Mammary epithelial cell (primary cell): Measurements from ENCODE around the gene BCL2A1.

Experiments
- EZH2 ChIP-seq: IDR thresholded peaks from 2 replicates; pipeline ENCODE4 v1.6.1; 2012; ENCODE audit warnings: low read length, inconsistent platforms, borderline replicate concordance
- TF ChIP-seq, protein P1 (sequence below), 2 donors: IDR thresholded peaks in 1 of 2; conservative IDR thresholded peaks in 1 of 2; 2 replicates each; pipeline ENCODE4 v1.5.1; 2011 to 2012; ENCODE audit warnings: inconsistent platforms in 2 of 2, low read length in 2 of 2, mild to moderate bottlenecking in 2 of 2, control low read depth in 1 of 2, low read depth in 1 of 2; ENCODE audit not compliant: insufficient read depth in 1 of 2; ENCODE audit errors: extremely low read depth in 1 of 2

DNA sequence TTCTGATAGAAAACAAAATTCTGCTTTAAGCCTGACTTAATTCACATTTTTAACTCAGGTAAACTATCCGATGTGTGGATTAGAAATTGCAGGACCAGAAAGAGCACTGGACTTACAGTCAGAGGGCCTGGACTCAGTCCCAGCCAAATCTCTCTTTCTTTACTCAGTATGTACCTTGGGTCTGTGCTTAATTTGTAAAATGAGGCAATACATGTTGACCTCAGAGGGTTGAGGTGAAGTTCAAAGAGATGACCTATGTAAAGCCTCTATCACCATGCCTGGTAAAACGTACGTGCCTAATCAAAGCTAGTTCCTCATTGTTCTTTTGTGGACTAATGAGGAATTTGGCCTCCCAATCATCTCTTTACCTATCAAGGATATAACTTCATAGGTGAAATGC lies 1.9 kb upstream of the BCL2A1 start:
- TF ChIP-seq, protein P1, sequence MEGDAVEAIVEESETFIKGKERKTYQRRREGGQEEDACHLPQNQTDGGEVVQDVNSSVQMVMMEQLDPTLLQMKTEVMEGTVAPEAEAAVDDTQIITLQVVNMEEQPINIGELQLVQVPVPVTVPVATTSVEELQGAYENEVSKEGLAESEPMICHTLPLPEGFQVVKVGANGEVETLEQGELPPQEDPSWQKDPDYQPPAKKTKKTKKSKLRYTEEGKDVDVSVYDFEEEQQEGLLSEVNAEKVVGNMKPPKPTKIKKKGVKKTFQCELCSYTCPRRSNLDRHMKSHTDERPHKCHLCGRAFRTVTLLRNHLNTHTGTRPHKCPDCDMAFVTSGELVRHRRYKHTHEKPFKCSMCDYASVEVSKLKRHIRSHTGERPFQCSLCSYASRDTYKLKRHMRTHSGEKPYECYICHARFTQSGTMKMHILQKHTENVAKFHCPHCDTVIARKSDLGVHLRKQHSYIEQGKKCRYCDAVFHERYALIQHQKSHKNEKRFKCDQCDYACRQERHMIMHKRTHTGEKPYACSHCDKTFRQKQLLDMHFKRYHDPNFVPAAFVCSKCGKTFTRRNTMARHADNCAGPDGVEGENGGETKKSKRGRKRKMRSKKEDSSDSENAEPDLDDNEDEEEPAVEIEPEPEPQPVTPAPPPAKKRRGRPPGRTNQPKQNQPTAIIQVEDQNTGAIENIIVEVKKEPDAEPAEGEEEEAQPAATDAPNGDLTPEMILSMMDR (conservative IDR thresholded peaks at IDR 0.05 in 1 of 2, IDR thresholded peaks at IDR 0.05 in 1 of 2; ENCODE audit: extremely low read depth in 1 of 2, insufficient read depth in 1 of 2, low read depth in 1 of 2, low read length in 2 of 2): no peak
- no peak for TF ChIP-seq EZH2
